ENCODE data around the gene ITGA7.

ITGA7 gene

DNA sequence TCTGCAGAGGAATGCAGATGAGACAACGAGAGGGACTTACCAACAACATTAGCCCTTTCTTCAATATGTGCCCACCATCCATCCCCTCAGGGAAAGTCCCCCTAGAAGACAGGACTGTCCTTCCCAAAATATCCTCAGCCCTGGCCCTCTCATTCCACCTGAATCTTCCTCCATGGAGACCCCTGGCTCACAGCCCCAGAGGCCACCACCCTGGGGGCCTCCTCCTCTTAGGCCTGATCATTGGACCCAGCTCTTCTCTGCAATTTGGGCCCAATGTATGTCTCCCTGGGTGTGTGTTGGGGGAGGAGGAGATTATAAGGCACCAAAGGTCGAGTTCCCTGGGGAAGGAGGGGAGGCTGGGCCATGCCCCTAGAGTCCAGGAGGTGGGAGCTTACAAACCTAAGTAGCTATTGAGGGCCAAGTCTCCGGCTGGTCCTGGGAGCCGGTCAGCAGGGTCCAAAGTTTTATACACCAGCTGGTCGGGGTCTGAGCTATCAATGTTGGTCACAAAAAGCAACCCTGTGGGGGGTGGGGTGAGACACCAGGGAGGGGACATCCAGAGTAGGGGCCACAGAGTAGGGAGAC is 8.1 kb downstream of the ITGA7 start:
- DNase-seq = no peak

DNA sequence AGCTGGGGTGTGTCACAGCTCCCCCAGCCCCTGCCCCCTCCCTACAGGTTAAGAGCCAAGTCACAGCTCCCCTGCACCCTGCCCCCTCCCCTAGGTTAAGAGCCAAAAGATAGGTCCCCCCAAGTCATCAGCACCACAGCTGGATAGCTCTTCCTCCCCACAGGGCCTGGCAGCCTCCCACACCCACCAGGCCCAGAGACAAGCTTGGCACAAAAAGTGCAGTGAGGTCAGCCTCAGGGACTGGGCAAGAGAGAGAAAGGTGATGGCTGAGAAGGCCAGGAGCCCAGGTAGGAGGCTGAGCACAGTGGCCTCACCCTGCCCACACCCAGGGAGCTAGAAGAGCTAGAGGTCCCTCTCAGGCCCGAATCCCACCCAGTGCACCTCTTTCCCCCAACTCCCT is 8.7 kb downstream of the ITGA7 start:
- no peak for DNase-seq

DNA sequence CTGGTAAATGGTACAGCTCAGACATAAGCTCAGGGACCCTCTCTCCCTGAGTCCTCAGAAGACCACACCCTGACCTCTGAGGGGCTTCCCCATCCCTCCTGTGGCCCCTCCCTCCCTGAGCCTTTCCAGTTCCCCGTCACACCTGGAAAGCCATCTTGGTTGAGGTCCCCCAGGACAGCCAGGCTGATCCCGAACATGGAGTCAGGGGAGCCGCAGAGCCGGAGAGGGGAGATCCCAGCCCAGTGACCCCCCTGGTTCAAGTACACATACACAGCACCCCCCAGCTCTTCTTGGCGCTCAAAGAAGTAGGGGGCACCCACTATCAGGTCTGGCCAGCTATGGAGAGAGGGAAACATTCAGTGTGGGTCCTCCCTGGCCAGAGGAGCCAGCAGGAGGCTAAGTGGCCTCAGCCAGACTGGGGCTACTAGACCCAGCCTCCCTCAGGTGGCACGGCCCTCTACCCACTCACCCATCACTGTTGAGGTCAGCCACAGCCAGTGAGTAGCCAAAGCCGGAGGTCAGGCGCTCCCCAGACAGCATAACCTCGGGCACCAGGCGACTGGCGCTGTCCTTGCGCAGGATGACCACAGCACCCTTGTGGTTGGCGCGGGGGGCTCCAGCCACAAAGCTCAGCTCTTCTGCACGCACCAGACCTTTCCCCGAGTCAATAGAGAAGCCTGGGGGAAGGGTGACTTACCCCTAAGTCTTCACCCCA is 9.3 kb downstream of the ITGA7 start:
- DNase-seq = no peak

DNA sequence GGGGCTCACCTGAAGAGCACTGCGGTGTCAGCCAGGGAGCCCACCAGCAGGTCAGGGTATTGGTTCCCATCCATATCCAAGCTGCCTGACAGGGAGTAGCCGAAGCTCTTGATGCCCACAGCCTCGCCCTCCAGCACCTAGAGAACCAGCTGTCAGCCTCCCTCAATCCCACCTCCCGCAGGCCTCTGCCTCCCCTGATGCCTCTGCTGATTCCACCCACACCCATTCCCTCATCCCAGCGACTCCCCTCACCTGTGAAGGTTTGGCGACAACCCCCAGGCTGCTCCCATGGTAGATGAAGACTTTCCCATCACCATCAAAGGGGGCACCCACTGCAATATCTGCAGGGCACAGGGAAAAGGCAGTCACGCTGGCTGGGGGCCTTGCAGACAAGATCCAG is 10.0 kb downstream of the ITGA7 start:
- no peak for DNase-seq

DNA sequence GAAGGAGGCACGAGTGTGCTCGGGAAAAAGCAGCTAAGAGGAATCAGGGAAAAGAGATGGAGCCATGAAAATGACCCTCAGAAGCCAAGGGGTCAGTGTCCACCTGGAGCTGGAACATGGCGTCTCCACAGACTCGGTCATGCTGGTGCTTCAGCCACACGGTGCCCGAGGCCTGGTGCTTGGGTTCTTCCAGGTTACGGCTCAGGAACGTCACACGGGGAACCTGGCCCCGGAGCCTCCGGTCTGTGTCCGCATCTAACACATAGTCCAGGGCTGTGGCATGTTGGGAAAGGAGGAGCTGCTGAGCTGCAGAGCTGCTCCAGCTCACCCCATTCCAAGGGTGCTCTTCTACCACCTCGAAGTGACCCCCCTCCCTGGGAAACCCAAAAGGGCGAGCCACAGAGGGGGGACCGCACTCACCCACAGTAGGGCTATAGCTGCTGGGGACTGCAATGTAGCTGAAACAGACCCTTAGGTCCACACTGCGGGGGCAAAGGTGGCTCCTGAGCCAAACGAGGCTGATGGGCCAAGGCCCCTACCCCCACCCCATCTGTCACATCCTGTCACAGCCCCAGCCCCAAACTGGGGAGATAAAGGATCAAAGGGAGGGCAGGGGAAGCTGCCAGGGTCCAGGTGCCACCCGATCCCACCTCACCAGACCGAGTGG is 10.8 kb downstream of the ITGA7 start:
- DNase-seq = no peak

DNA sequence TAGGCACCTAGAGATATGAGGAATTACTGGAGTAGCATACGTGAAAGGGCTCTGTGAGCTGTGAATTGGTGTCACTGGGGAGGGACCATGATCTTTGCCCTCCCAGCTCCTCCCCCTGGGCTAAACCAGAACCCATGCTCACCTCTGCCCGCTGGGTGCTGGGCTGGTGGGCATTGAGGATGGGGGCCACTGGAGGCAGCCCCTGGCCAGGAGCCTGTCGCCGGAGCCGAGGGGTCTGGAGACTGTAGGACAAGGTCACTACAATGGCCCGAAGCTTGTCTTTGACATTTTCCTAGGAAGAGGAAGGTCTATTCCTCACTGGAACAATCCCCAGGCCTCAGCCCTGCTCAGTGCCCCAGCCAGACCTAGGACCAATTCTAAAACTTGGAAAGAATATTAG is 11.6 kb downstream of the ITGA7 start:
- DNase-seq = no peak

DNA sequence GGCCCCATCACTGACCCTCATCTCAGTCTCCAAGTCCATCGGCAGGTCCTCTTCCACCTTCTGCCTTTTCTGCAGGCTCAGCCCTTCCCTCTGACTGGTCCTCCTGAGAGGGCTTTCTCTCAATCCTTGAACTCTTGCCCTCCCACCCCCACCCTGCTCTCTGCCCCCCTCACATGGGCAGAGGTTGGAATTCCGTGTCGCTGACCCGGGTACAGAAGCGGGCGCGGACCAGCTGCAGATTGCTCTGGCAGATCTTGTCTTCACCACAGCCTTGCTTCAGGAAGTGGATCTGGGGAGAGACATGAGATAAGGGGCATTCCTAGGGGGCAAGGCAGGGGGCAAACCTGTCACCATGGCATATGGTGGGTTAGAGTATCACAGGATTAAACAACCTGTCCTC is 12.4 kb downstream of the ITGA7 start:
- DNase-seq = no peak

DNA sequence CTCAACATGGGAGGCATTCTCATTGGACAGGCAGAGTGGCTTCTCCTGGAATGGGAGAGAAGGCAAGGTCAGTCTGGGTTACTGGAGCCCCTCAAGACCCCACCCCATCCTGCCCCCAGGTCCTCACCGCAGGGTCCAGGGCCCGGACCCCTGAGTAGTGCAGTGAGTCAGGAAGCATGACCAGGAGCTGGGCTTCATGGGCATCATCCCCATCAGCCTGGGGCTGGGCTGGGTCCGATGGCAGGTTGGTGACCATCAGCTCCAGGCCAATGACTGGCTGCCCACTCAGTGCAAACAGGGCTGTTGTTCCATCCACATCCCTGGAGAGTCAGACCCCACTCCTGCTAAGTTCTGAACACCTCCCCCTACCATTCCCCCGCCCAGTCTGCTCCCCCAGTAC is 13.1 kb downstream of the ITGA7 start:
- no peak for DNase-seq

DNA sequence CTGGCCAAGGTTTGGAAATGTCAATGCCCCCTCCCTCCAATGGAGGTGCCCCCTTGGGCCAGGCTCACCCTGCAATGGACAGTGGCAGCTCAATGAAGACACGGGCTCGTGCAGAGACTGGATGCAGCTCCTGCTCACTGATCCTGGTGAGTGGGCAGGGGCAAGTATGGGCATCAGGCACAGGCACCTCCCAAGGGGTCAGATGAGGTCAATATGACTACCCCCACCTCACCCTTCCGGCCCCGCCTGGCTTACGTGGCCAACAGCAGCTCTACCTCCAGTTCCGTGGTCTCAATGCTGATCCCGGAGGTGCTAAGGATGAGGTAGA is 13.6 kb downstream of the ITGA7 start:
- DNase-seq = no peak

DNA sequence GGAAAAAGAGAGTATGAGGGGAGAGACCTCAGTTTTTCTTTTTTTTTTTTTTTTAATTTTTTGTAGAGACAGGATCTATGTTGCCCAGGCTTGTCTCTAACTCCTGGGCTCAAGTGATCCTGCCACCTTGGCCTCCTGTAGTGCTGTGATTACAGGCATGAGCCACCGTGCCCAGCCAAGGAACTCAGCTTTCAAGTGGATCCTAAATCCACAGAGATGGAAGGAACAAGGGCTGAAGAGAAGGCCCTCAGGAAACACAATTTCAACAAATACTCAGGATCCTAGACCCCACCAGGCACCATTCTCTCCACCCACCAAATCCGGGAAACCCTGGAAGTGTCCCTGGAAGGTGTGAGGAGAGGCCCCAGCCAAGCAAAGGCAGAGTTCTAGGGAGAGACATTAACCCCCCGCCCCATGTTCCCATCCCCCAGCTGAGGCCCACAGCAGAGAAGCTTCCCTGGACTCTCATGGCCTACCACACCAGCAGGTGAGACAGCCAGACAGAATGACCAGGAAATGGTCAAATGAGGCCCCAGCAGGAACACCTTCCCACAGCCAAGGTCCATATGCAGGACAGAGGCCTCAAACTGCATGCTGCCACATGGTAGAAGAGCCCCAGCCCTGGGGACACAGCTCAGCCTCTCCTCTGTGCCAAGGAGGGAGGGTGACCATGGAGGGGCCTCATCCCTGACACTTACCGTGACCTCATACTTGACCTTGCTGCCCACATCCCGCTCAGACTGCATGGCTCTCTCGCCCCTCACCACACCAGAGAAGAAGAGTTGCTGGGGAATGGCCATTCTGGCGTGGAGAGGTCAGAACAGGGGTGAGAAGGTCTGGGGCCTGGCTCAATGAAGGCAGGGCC is 14.1 kb downstream of the ITGA7 start:
- DNase-seq = no peak

DNA sequence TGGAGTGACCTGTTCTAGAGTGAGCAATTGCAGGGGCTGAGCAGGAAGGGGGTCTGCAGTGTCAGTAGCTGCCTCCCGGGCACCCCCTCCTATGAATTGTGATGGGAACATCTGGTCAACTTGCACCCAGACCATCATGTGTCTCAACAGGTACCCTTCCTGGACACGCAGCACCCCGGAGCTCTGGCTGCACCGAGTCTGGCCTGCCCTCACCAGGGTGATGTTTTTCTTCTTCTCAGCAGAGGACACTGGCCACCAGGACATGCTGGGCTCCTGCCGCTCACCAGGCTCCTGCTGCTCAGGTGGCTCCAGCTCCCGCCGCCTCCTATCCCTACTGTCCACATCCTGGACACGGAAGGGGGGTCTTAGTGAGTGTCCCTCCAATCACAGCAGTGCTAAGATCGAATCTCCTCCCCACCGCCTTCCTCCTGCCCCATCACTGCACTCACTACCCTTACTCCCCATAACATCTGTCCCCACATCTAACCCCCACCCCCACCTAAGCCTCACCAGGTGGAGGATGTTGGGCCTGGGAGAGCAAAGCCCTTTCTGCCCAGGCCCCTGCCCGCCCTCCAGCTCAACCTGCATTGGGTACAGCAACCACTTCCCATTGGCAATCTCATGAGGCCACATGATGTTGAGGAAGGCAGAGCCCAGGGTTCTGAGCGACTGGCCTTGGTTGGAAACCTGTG is 14.9 kb downstream of the ITGA7 start:
- no peak for DNase-seq

DNA sequence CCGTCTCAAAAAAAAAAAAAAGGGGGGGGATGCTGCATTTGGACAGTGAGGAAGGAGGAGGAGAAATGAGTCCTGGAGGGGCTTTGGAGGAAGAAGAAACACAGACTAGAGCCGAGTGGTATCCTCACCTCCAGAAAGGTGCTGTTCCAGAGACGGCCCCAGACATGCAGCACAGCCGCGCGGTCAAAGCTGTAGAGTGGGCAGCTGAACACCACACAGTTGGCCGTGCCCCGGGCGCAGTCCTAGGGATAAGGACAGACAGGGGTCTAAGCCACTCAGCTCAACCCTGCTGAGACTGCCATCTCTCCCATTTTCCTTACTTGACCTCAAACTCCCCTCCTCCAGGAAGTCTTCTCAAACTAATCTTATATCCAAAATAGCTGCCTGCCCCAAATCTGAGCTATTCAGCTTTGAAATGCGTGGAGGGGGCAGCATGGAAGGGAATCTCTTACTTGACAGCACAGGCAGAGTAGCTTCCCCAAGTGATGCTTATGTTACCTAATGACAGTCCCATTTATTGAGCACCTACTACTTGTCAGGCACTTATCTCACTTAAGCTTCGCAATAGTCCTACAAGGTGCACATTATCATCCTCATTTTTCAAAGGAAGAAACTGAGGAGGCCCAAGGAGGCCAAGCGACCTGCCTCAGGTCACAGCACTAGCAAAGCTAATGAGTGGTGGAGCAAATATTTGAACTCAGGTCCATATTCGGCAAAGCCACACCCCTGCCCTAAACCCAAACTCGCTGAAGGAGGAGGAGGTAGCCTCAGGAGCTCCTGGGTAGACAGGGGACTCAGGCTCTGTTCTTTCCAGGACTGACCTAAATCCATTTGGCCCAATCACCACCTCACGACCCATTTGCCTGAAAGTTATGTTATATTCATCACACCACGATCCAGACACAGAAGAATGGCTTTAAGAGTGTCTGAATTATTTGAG is 18.7 kb downstream of the ITGA7 start:
- no peak for DNase-seq

DNA sequence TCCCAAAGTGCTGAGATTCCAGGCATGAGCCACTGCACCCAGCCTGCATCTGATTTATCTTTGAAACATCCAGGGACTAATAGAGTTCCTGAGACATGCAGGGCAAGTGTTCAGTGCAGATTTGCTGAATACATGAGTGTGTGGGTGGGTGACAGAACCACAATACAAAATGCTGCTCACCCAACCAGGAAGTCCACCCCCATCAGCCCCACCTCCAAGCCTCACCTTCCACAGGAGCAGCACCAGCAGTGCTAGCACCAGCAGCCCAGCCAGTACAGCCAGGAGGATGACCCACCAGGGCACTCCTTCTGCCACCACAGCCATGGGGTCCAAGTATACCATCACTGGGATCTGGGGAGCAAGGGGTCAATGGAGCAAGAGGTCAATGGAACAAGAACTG is 20.0 kb downstream of the ITGA7 start:
- no peak for DNase-seq

DNA sequence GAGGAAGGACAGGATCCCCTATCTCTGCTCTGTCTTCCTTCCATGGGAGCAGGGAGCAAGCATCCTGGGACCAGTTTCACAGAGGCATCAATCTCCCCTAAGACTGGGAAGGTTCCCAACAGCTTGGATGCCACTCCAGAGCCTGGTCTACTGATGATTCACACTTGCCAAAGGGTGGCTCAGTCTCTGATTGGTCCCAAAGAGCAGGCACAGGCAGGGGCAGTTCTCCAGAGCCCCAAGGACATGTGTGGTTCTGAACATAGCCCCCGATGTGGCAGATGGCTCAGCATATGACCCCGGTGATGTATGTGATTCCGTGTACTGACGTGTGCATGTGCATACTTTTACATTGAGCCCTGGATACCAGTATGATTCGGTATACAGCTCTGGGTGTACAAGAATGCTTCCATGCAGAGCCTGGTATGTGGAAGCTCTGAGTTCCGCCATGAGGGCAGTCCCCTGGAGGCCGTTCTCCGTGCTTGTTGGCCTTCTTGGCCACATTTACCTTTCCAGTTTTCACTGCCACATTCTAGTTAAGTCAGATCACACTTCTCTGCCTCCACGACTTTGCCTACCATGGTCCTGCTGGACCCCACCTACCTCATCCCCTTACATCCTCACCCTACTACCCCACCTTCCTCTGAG is 21.2 kb downstream of the ITGA7 start:
- no peak for DNase-seq

DNA sequence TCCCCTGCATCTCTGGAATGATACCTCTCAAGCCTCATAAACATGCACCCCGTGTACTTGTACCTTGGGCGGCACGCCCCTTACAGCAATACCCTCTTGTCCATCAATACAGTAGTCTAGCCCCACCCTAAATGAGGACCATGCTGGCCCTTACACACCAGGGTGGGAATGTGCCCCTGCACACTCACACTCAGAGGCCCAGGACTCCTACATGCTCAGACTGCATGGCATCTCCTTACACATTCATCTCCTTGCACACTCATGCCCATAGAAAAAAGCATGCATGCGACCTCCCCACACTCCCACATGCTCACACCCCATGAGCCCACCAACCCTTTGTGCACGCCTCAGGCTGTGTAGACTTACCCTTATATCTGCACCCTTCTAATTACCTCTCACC is 22.0 kb downstream of the ITGA7 start:
- DNase-seq = no peak

DNA sequence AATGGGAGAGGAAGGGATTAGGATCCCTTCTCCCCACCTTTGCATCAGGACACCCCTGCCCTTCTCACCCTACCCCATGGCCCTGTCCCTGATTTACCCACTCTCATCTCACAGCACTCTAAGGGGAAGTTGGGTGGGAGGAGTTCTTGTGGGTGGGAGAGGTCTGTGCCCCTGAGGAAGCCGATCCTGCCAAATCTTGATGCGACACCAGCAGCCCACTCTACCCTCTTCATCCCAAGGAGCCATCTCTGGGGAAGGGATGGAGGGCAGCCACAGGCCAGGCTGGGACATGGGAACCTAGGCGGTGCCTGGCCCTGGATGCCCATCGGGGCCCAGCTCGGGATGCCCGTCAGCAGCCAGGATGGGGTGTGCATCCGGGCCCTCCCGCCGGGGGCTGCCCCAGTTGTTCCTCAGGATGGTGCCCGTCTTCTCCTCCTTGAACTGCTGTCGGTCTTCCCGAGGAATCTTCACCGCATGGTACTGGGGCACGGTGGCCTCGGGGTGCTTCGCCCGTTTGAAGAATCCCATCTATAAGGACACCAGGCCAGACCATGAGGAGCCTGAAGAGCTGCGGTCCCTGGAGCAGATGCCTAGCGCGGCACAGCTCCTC is 22.8 kb downstream of the ITGA7 start:
- DNase-seq = no peak

DNA sequence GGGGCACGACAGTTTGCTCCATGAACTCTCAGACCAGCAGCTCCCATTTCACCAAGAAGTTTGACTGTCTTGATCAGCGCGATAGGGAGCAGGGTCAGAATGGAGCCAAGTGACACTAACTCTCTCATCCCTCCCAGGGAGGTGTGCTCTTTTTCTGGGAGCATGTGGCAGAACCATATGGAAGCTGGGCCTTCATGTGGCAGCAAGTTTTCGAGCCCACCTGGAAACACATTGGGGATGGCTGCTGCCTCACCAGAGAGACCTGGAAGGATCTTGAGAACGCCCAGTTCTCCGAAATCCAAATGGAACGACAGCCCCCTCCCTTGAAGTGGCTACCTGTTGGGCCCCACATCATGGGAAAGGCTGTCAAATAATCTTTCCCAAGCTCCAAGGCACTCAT is 24.0 kb downstream of the ITGA7 start:
- no peak for DNase-seq

DNA sequence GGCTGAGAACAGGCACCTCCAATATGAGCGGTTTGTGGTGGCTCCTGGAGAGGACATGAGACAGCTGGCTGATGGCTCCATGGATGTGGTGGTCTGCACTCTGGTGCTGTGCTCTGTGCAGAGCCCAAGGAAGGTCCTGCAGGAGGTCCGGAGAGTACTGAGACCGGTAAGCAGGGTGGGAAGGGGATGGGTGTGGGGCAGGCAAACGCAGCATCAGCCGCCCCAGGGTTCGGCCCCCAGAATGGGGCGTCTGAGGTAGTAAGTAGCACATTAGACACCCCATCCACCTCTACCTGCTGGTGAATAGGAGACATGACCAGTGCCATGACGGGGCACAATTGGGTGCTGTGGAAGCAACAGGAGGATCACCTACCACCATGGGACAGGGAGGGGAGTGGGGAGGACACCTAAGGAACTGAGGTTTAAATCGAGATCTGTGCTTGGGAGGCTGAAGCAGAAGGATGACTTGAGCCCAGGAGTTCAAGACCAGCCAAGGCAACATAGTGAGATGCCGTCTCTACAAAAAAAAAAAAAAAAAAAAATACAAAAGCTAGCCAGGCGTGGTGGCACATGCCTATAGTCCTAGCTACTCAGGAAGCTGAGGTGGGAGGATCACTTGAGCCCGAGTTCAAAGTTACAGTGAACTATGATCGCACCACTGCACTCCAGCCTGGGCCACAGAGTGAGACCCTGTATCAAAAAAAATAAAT is 25.5 kb downstream of the ITGA7 start:
- no peak for DNase-seq

DNA sequence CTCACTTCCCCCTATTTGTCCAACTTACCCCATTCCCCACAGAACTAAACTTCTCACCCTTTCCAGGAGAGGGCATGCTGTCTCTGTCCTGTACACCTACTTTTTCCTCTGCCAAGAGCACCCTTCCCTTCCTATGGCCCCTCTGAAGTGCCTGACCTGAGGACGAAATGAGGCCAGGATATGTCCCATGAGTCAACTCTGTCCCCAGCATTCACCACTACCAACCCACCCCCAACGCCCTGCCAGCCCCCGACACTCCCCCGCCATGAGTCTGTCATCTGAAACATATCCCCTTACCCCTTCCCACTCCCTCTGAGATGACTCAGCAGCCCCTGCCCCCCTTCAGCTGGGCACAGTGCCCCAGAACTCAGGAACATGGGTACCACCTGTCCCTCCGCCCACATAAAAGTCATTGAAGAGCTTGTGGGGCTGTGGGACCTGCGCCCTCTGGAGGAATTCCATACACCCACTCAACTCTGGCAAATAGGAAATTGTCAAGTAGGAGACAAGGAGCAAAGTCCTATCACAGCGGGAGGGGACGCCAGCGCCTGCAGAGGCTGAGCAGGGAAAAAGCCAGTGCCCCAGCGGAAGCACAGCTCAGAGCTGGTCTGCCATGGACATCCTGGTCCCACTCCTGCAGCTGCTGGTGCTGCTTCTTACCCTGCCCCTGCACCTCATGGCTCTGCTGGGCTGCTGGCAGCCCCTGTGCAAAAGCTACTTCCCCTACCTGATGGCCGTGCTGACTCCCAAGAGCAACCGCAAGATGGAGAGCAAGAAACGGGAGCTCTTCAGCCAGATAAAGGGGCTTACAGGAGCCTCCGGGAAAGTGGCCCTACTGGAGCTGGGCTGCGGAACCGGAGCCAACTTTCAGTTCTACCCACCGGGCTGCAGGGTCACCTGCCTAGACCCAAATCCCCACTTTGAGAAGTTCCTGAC is 26.3 kb downstream of the ITGA7 start:
- DNase-seq = no peak
